IMR-90 (cell line): ENCODE results near the gene NAGPA.

ENCODE experiments used
- BHLHE40 ChIP-seq: fragments of 150-350 bp; IDR thresholded peaks from 2 replicates; pipeline ENCODE4 v1.6.1; 2016; ENCODE audit warnings: mild to moderate bottlenecking, low read depth, low read length
- CEBPB ChIP-seq: IDR thresholded peaks from 2 replicates; pipeline ENCODE4 v1.6.1; 2012; ENCODE audit warnings: low read depth, low read length, improper control_type of control experiment
- MAZ ChIP-seq: IDR thresholded peaks from 2 replicates; pipeline ENCODE4 v1.6.1; 2012; ENCODE audit warnings: low read depth, mild to moderate bottlenecking, low read length, improper control_type of control experiment, moderate library complexity, borderline replicate concordance
- NFE2L2 ChIP-seq: fragments of 150-350 bp; IDR thresholded peaks from 2 replicates; pipeline ENCODE4 v1.6.1; 2016; ENCODE audit warnings: low read depth, mild to moderate bottlenecking, low read length
- POLR2A ChIP-seq: IDR thresholded peaks from 2 replicates; pipeline ENCODE4 v1.6.1; 2012; ENCODE audit warnings: mild to moderate bottlenecking, low read depth, low read length
- RAD21 ChIP-seq: IDR thresholded peaks from 2 replicates; pipeline ENCODE4 v1.6.1; 2012; ENCODE audit warnings: low read length, improper control_type of control experiment
- RCOR1 ChIP-seq: IDR thresholded peaks from 2 replicates; pipeline ENCODE4 v1.6.1; 2012; ENCODE audit warnings: mild to moderate bottlenecking, low read length, improper control_type of control experiment; ENCODE audit not compliant: insufficient replicate concordance
- RFX5 ChIP-seq: IDR thresholded peaks from 2 replicates; pipeline ENCODE4 v1.8.0; 2012; ENCODE audit warnings: low read depth, mild to moderate bottlenecking, low read length, moderate library complexity
- SMC3 ChIP-seq: fragments of 150-350 bp; IDR thresholded peaks from 2 replicates; pipeline ENCODE4 v1.6.1; 2016; ENCODE audit warnings: low read depth, mild to moderate bottlenecking, antibody characterized with exemption, low read length, moderate library complexity
- TF ChIP-seq, protein P1 (sequence below): conservative IDR thresholded peaks from 2 replicates; pipeline ENCODE4 v1.5.1; 2012; ENCODE audit warnings: mild to moderate bottlenecking, low read depth, low read length, improper control_type of control experiment
- TF ChIP-seq, protein P2 (sequence below): fragments of 150-350 bp; IDR thresholded peaks from 2 replicates; pipeline ENCODE4 v1.6.1; 2017; ENCODE audit warnings: mild to moderate bottlenecking, antibody characterized with exemption, low read length, low read depth
- TF ChIP-seq, protein P3 (sequence below): fragments of 150-350 bp; IDR thresholded peaks from 2 replicates; pipeline ENCODE4 v1.6.1; 2016; ENCODE audit warnings: low read depth, mild to moderate bottlenecking, low read length, moderate library complexity, borderline replicate concordance

DNA sequence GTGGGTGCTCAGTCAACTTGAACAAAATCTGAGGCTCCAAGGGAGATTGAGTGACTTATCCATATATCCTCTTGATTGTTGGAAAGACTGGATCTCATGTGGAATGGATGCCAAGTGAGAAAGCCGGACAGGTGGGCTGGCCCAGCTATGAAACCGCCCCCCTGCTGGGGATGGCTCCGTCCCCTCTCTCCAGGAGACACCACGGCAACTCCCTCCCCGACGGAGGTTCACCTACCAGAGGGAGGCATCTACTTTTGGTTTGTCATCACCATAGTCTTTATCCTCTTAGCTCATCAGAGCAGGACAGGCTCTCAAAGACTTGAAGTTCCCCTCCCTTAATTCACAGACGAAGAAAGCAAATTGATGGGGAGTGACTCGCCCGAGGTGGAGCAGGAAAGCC is 36.1 kb upstream of the NAGPA start:
- TF ChIP-seq NFE2L2 (no peak), RAD21 (no peak), CEBPB (no peak), POLR2A (no peak), RFX5 (no peak), MAZ (no peak), RCOR1 (no peak), BHLHE40 (no peak), SMC3 (no peak)
- TF ChIP-seq, protein P1, sequence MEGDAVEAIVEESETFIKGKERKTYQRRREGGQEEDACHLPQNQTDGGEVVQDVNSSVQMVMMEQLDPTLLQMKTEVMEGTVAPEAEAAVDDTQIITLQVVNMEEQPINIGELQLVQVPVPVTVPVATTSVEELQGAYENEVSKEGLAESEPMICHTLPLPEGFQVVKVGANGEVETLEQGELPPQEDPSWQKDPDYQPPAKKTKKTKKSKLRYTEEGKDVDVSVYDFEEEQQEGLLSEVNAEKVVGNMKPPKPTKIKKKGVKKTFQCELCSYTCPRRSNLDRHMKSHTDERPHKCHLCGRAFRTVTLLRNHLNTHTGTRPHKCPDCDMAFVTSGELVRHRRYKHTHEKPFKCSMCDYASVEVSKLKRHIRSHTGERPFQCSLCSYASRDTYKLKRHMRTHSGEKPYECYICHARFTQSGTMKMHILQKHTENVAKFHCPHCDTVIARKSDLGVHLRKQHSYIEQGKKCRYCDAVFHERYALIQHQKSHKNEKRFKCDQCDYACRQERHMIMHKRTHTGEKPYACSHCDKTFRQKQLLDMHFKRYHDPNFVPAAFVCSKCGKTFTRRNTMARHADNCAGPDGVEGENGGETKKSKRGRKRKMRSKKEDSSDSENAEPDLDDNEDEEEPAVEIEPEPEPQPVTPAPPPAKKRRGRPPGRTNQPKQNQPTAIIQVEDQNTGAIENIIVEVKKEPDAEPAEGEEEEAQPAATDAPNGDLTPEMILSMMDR = no peak
- TF ChIP-seq, protein P2, sequence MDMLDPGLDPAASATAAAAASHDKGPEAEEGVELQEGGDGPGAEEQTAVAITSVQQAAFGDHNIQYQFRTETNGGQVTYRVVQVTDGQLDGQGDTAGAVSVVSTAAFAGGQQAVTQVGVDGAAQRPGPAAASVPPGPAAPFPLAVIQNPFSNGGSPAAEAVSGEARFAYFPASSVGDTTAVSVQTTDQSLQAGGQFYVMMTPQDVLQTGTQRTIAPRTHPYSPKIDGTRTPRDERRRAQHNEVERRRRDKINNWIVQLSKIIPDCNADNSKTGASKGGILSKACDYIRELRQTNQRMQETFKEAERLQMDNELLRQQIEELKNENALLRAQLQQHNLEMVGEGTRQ = no peak
- TF ChIP-seq, protein P3, sequence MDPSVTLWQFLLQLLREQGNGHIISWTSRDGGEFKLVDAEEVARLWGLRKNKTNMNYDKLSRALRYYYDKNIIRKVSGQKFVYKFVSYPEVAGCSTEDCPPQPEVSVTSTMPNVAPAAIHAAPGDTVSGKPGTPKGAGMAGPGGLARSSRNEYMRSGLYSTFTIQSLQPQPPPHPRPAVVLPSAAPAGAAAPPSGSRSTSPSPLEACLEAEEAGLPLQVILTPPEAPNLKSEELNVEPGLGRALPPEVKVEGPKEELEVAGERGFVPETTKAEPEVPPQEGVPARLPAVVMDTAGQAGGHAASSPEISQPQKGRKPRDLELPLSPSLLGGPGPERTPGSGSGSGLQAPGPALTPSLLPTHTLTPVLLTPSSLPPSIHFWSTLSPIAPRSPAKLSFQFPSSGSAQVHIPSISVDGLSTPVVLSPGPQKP = no peak
